Common myeloid progenitor, CD34-positive (primary cell): ENCODE data around the gene MPND.
"Not testable (repeated sequence)": the region's sequence is repeated elsewhere in the genome, so short reads cannot be mapped to it uniquely, and the experiment has no call there.

ENCODE experiments used
- CTCF ChIA-PET: fragments of 350-600 bp; sonication (Branson Sonifier 250); formaldehyde crosslinking; loops from one replicate; lab custom pipeline; 2021; ENCODE audit warnings: antibody characterized with exemption; lab: Charles Lee
- POLR2A ChIA-PET: fragments of 350-600 bp; sonication (Branson Sonifier 250); formaldehyde crosslinking; loops from one replicate; lab custom pipeline; 2021; ENCODE audit warnings: antibody characterized with exemption; lab: Charles Lee
- DNase-seq, 3 donors: peaks; one replicate each; pipeline versions ENCODE4 v3.0.0 to v3.0.0-alpha.2; 2013
- H3K27ac ChIP-seq, 2 experiments: 1 replicate in 1 of 2; 2 replicates in 1 of 2; pipeline ENCODE4 v1.7.0; 2013; ENCODE audit warnings: inconsistent platforms in 2 of 2, low read length in 2 of 2, mild to moderate bottlenecking in 2 of 2, low read depth in 1 of 2, moderate library complexity in 1 of 2; ENCODE audit not compliant: severe bottlenecking in 2 of 2, insufficient read depth in 1 of 2, poor library complexity in 1 of 2
- H3K27me3 ChIP-seq, 5 experiments: replicated peaks in 2 of 5; 1 replicate in 3 of 5; 2 replicates in 2 of 5; pipeline versions ENCODE4 v1.6.1 to v1.7.0; 2013; ENCODE audit warnings: low read length in 4 of 5, mild to moderate bottlenecking in 2 of 5, moderate library complexity in 2 of 5, inconsistent platforms in 1 of 5; ENCODE audit not compliant: insufficient read depth in 5 of 5, control insufficient read depth in 4 of 5
- H3K36me3 ChIP-seq, 4 experiments: 1 replicate in 2 of 4; 2 replicates in 2 of 4; pipeline versions ENCODE4 v1.6.1 to v1.7.0; 2013; ENCODE audit warnings: low read length in 3 of 4, control low read depth in 1 of 4, mild to moderate bottlenecking in 1 of 4; ENCODE audit not compliant: control insufficient read depth in 4 of 4, insufficient read depth in 4 of 4
- H3K4me1 ChIP-seq, 4 experiments: 1 replicate in 3 of 4; 2 replicates in 1 of 4; pipeline versions ENCODE4 v1.6.1 to v1.7.1; 2013; ENCODE audit warnings: low read length in 3 of 4, mild to moderate bottlenecking in 3 of 4, control low read depth in 1 of 4, inconsistent platforms in 1 of 4, moderate library complexity in 1 of 4; ENCODE audit not compliant: control insufficient read depth in 4 of 4, insufficient read depth in 4 of 4; ENCODE audit errors: control extremely low read depth in 1 of 4
- H3K4me3 ChIP-seq, 7 experiments: 1 replicate in 4 of 7; 2 replicates in 3 of 7; pipeline versions ENCODE4 v1.5.1 to v1.7.0; 2013; ENCODE audit warnings: mild to moderate bottlenecking in 7 of 7, low read length in 6 of 7, moderate library complexity in 6 of 7, inconsistent platforms in 2 of 7, low read depth in 2 of 7, control low read depth in 1 of 7; ENCODE audit not compliant: insufficient read depth in 4 of 7, control insufficient read depth in 1 of 7; ENCODE audit errors: extremely low read depth in 1 of 7
- H3K9me3 ChIP-seq, 5 experiments: 1 replicate in 4 of 5; 2 replicates in 1 of 5; pipeline versions ENCODE4 v1.6.1 to v1.7.1; 2013; ENCODE audit warnings: low read length in 4 of 5, mild to moderate bottlenecking in 2 of 5, inconsistent platforms in 1 of 5, low read depth in 1 of 5, moderate library complexity in 1 of 5; ENCODE audit not compliant: control insufficient read depth in 4 of 5, insufficient read depth in 2 of 5; ENCODE audit errors: control extremely low read depth in 1 of 5
- WGBS: methylation state at CpG from one replicate; pipeline ENCODE4 v1.1.5; 2013; ENCODE audit not compliant: insufficient coverage; 5-methylcytosine and 5-hydroxymethylcytosine counted together

MPND gene

DNA sequence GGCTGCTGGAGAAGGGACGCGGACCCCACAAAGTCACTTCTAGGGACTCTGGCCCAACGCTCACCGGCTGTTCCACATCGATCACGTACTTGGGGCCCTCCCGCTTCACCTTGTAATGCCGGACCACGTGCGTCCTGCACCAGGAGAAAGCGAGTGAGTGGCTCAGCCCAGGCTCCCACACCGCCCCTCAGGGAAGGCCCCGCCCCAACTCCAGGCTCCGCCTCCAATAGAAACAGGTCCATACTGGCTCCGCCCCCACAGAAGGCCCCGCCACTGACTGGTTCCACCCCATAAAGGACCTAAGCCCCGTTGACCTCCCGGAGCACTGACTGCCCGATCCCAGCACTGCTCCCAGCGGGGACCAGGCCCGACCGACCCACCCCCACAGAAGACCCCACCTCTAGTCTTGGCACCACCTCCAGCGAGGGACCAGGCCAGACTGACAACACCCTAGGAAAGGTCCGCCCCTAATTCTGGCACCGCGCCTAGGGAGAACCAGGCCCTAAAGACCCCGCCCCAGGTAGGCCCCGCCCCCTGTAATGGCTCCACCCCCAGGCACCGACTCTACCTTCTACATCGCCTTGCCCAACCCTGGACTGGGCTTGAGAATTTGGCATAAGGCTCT lies 16.0 kb upstream of the MPND start:
- DNase-seq: peak; percentile 71 to 83 (median 72)
- peaks cover 0 to 27% (median 24%) of the 10 kb centered on the region in 4 experiments for H3K4me1 ChIP-seq
- H3K27me3 ChIP-seq: peaks cover 0 to 20% (median 7%) of the 10 kb centered on the region in 5 experiments
- ChIA-PET POLR2A (interaction anchor here (1.1 kb wide), 2 partner anchors 16 to 73 kb away, joined by 3 to 5 read pairs; partner anchors contain the start of genes MPND and SH3GL1), CTCF (interaction anchor here (0.9 to 1.1 kb wide), 2 partner anchors 8 to 60 kb away, joined by 4 to 5 read pairs; no protein-coding TSS in a partner anchor)
- H3K4me3 ChIP-seq: peak overlapping the region; percentile 13 to 82 (median 57)
- WGBS: 2% methylated on average over 28 of the region's 30 CpGs
- no peaks in the 10 kb centered on the region for H3K9me3 ChIP-seq
- H3K36me3 ChIP-seq: no peaks in the 10 kb centered on the region
- H3K27ac ChIP-seq: no peak overlapping the region

DNA sequence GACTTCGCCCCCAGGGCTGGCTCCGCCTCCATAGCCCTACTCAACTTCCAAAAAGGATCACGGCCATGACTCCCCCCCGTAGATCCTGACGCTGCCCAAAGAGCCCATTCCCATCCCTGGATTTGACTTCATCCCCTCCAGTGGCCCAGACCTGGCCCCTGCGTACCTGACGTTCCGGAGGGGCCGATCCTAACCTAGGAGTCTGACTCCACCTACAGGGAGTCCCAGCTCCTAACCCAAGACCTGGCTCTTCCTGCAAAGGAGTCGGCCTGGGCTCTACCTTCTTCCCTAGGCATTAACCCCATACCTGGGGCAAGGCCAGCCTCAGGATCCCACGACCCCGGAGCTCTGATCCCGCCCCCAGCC lies 15.5 kb upstream of the MPND start:
- DNase-seq: no peak
- H3K4me1 ChIP-seq: peaks cover 0 to 27% (median 24%) of the 10 kb centered on the region in 4 experiments
- no peak overlapping the region for H3K27ac ChIP-seq
- H3K36me3 ChIP-seq: no peaks in the 10 kb centered on the region
- peaks cover 0 to 20% (median 7%) of the 10 kb centered on the region in 5 experiments for H3K27me3 ChIP-seq
- no peaks in the 10 kb centered on the region for H3K9me3 ChIP-seq
- peak overlapping the region; percentile 13 to 82 (median 57) for H3K4me3 ChIP-seq
- ChIA-PET CTCF (interaction anchor here (0.9 to 1.1 kb wide), 2 partner anchors 8 to 60 kb away, joined by 4 to 5 read pairs; no protein-coding TSS in a partner anchor), POLR2A (interaction anchor here (1.1 kb wide), 2 partner anchors 16 to 72 kb away, joined by 3 to 5 read pairs; partner anchors contain the start of genes MPND and SH3GL1)
- WGBS: 3% methylated on average over 9 of the region's 13 CpGs

DNA sequence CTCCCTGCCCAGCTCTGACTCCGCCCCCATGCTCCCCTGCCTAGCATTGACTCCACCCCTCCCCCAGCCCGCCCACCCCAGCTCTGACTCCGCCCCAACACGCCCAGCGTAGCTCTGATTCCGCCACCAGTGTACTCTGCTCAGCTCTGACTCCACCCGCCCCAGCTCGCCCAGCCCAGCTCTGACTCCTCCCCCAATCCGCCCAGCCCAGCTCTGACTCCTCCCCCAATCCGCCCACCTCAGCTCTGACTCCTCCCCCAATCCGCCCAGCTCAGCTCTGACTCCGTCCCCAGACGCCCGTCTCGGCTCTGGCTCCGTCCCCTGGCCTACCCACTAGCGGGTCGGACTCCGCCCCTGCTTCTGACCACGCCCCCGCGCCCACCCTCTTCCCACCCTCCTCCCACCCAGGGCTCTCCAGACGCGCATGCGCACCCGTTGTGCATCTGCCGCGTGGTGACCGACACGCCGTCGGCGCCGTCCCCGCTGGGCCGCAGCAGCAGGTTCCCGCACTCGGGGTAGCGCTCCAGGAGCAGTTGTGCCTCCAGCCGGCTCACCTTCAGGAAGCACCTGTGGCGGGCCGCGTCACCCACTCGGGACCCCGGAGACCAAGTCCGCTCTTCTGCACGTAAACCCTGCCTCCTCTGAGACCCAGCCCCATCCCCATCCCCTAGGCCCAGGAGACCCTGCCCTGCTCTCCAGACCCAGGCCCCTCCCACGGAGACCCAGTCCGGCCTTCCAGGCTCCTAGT lies 14.9 kb upstream of the MPND start:
- peak; percentile 94 to 96 (median 95) for DNase-seq
- ChIA-PET POLR2A (interaction anchor here (1.1 kb wide), 2 partner anchors 15 to 72 kb away, joined by 3 to 5 read pairs; partner anchors contain the start of genes MPND and SH3GL1), CTCF (interaction anchor here (0.9 to 1.1 kb wide), 2 partner anchors 9 to 61 kb away, joined by 4 to 5 read pairs; no protein-coding TSS in a partner anchor)
- Histone ChIP-seq H3K36me3 (no peaks in the 10 kb centered on the region), H3K9me3 (no peaks in the 10 kb centered on the region), H3K4me3 (peak overlapping the region; percentile 32 to 82 (median 62)), H3K27ac (no peak overlapping the region), H3K4me1 (peaks cover 0 to 27% (median 24%) of the 10 kb centered on the region in 4 experiments), H3K27me3 (peaks cover 0 to 20% (median 7%) of the 10 kb centered on the region in 5 experiments)
- WGBS: 0% methylated on average over 35 of the region's 49 CpGs

DNA sequence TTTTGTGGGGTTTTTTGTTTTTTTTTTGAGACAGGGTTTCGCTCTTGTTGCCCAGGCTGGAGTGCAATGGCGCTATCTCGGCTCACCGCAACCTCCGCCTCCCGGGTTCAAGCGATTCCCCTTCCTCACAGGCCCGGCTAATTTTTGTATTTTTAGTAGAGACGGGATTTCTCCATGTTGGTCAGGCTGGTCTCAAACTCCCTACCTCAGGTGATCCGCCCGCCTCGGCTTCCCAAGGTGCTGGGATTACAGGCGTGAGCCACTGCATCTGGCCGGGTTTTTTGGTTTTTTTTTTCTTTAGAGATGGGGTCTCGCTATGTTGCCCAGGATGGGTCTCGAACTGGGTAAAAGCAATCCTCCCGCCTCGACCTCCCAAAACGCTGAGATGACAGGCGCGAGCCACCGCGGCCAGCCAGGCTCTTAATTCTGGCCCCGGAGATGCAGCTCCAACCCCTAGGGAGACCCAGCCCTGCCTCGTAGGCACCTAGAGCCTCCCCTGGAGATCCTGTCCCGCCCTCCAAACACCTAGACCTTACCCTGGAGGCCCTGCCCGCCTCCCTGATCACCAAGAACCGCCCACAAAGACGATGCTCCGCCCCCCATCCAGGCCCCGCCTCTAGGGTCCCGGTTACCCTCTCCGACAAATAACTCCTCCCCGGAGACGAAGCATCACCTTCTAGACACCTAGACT lies 14.2 kb upstream of the MPND start:
- H3K27ac ChIP-seq, POLR2A ChIA-PET, H3K36me3 ChIP-seq, H3K9me3 ChIP-seq: not testable (repeated sequence)
- Histone ChIP-seq H3K27me3 (peaks cover 0 to 20% (median 7%) of the 10 kb centered on the region in 5 experiments), H3K4me3 (peak overlapping the region; percentile 32 to 73 (median 62)), H3K4me1 (peaks cover 0 to 27% (median 24%) of the 10 kb centered on the region in 4 experiments)
- peak in 2 of 3 donors; percentile 32 to 36 for DNase-seq
- CTCF ChIA-PET: interaction anchor here (0.8 to 1.4 kb wide), 2 partner anchors 10 to 61 kb away, joined by 3 read pairs; no protein-coding TSS in a partner anchor
- 47% methylated on average over 33 of the region's 35 CpGs for WGBS

DNA sequence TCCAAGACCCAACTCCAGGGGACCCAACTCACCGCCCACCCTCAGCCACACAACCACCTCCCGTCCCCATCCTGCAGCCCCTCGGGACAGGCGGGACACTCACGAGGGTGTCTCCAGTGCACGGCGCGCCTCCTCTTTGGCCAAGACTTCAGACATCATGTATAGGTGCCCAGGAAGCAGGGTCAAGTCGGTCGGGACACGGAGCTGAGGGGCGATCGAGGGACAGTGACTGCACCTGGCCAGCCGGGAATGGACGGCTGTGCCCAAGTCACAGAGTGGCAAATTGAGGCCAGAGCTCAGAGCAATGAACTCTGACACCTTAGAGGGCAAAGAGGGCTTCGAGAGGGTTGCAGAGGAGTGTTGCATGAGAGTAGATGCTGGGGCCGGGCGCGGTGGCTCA lies 13.5 kb upstream of the MPND start:
- Histone ChIP-seq H3K4me3 (no peak overlapping the region), H3K4me1 (peaks cover 0 to 27% (median 24%) of the 10 kb centered on the region in 4 experiments), H3K9me3 (no peaks in the 10 kb centered on the region), H3K36me3 (peaks cover 0 to under 1% (median 0%) of the 10 kb centered on the region in 4 experiments), H3K27me3 (peaks cover 0 to 20% (median 7%) of the 10 kb centered on the region in 5 experiments), H3K27ac (no peak overlapping the region)
- POLR2A ChIA-PET: no interaction called here
- no peak for DNase-seq
- 98% methylated on average over 14 of the region's 19 CpGs for WGBS
- CTCF ChIA-PET: interaction anchor here (0.8 to 1.4 kb wide), 2 partner anchors 10 to 62 kb away, joined by 3 read pairs; no protein-coding TSS in a partner anchor

DNA sequence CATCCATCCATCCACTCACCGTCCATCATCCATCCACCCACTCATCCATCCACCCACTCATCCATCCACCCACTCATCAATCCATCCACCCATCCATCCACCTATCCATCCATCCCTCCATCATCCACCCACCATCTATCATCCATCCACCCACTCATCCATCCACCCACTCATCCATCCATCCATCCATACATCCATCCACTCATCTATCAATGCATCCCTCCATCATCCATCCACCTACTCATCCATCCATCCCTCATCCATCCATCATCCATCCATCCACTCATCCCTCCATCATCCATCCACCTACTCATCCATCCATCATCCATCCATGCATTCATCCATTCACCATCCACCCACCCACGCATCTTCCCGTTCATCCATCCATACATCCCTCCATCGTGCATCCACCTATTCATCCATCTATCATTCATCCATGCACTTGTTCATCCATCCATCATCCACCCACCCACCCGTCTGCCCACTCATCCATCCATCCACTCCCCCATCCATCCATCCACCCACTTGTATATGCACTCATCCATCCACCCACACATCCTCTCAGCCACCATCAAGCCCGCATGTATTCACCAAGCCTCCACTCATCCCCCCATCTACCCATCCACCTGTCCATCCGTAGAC lies 8.3 kb upstream of the MPND start:
- ChIA-PET POLR2A (no interaction called here), CTCF (no interaction called here)
- Histone ChIP-seq H3K9me3 (no peaks in the 10 kb centered on the region), H3K36me3 (peaks cover 0 to 2% (median 0%) of the 10 kb centered on the region in 4 experiments), H3K27ac (no peak overlapping the region), H3K4me1 (peaks cover 0 to 13% (median 10%) of the 10 kb centered on the region in 4 experiments), H3K27me3 (no peaks in the 10 kb centered on the region), H3K4me3 (no peak overlapping the region)
- WGBS: 95% methylated on average over 7 of the region's 7 CpGs
- no peak for DNase-seq
